Measurements from ENCODE around the gene PCNX2. TPM values are rescaled to one million over a fixed set of nuclear protein-coding genes. Genes with fewer than 3 reads are reported as not detected.

Gene PCNX2
- total RNA-seq, 3 donors from 2014 or later, result 6.0 to 11.3 (median 8.5) TPM

DNA sequence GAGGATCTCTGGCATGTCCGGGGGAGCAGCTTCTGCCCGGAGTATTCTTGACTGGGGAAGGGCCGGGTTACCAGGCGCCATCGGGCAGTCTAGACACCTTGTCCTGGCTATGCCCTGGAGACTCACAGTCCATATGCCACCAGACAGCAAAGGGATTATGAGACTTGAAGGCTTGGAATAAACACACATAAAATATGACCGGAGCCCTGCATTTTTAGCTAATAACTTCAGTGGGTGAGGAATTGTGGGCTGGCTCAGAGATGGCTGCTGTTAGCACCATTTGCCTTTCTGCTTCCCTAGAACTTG, 329.7 kb downstream of the PCNX2 start:
- intact Hi-C loops (cut with DNase I, micrococcal nuclease), result no loop called here
- H3K4me1 ChIP-seq (ENCODE audit: low read depth), result peaks cover 8% of the 10 kb centered on the region
- ATAC-seq, result no peak
- H3K4me3 ChIP-seq, result no peak overlapping the region
- H3K9me3 ChIP-seq, result no peaks in the 10 kb centered on the region
- DNase-seq, result no peak
- TF ChIP-seq CTCF (IDR thresholded peaks at IDR 0.05), result no peak
- no peaks in the 10 kb centered on the region for H3K36me3 ChIP-seq (ENCODE audit: low read depth)

GRCh38 chr1:232965124-232965911, 330.2 kb downstream of the PCNX2 start:
- ATAC-seq, result no peak
- DNase-seq, result no peak
- intact Hi-C loops (cut with DNase I, micrococcal nuclease), result no loop called here
- no peak overlapping the region for H3K4me3 ChIP-seq
- H3K4me1 ChIP-seq (ENCODE audit: low read depth), result peaks cover 8% of the 10 kb centered on the region
- H3K36me3 ChIP-seq (ENCODE audit: low read depth), result no peaks in the 10 kb centered on the region
- H3K9me3 ChIP-seq, result no peaks in the 10 kb centered on the region
- no peak for TF ChIP-seq CTCF (IDR thresholded peaks at IDR 0.05)

GRCh38 chr1:232964601-232965000, 330.9 kb downstream of the PCNX2 start:
- H3K9me3 ChIP-seq, result no peaks in the 10 kb centered on the region
- no peak for TF ChIP-seq CTCF (IDR thresholded peaks at IDR 0.05)
- DNase-seq (no peak), ATAC-seq (no peak)
- H3K36me3 ChIP-seq (ENCODE audit: low read depth), result no peaks in the 10 kb centered on the region
- intact Hi-C loops (cut with DNase I, micrococcal nuclease), result no loop called here
- H3K4me1 ChIP-seq (ENCODE audit: low read depth), result peaks cover 8% of the 10 kb centered on the region
- no peak overlapping the region for H3K4me3 ChIP-seq

DNA sequence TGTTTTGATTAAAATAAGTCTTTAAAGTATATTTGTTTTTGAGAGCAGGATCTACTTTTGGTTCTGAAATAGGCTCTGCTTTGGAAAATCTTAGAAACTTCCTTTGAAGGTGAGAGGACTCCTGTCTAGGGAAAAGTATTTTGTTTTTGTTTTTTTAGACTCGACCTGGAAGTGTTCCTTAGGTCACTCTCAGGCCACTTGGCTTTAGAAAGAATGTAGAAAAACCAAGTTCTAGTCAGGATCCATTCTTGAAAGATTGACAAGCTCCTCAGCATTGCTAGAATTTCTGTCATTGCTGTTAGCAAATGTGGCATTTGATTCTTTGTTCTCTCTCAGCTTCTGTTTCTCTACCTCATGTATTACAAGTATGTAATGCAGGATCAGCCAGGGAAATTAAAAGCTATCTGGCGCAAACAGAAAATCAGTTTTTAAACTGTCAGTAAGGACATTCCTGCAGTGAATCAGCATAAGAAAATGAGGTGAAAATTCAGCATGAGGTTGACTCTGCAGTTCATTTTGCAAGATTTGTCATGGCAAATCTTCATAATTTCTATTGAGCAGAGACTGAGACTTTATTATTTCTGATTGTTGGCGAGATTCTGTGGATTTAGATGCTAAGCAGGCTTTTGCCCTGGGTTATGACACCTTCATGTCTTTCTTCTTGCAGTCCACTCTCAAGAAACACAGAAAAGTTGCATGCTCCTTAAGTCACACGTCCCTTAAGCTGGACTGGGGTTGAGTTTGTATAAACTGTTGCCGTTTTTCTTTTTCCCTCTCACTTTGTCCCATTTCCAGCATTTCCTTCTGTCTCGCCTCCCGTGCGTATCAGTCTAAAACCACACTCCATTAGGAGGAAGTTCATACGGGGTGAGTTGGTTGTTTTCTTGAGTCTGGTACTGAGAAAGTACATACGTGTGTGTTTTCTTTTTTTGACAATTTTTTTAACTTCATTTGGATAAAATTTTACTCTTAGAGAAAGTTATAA, 332.5 kb downstream of the PCNX2 start:
- DNase-seq (no peak), ATAC-seq (no peak)
- intact Hi-C loops (cut with DNase I, micrococcal nuclease), result no loop called here
- Histone ChIP-seq H3K4me3 (no peak overlapping the region), H3K36me3 (ENCODE audit: low read depth) (no peaks in the 10 kb centered on the region), H3K9me3 (peaks cover 2% of the 10 kb centered on the region), H3K4me1 (ENCODE audit: low read depth) (peaks cover 8% of the 10 kb centered on the region)
- no peak for TF ChIP-seq CTCF (IDR thresholded peaks at IDR 0.05)

GRCh38 chr1:232958067-232958466, 337.5 kb downstream of the PCNX2 start:
- Histone ChIP-seq H3K36me3 (ENCODE audit: low read depth) (no peaks in the 10 kb centered on the region), H3K4me1 (ENCODE audit: low read depth) (no peaks in the 10 kb centered on the region), H3K4me3 (no peak overlapping the region), H3K9me3 (peaks cover 2% of the 10 kb centered on the region)
- DNase-seq (no peak), ATAC-seq (peak; percentile 37)
- intact Hi-C loops (cut with DNase I, micrococcal nuclease), result no loop called here
- TF ChIP-seq CTCF (IDR thresholded peaks at IDR 0.05), result no peak
